HUES48 (cell line): ENCODE results near the gene PPFIBP2.

Experiments used
- H3K27ac ChIP-seq: one replicate; pipeline ENCODE4 v1.7.0; 2013; ENCODE audit warnings: low read depth, low read length, inconsistent platforms
- H3K27me3 ChIP-seq: 2 replicates; pipeline ENCODE4 v1.6.1; 2013; ENCODE audit warnings: mild to moderate bottlenecking, low read length; ENCODE audit not compliant: control insufficient read depth, insufficient read depth
- H3K36me3 ChIP-seq: 2 replicates; pipeline ENCODE4 v1.6.1; 2013; ENCODE audit warnings: low read length; ENCODE audit not compliant: control insufficient read depth, insufficient read depth
- H3K4me1 ChIP-seq: 2 replicates; pipeline ENCODE4 v1.6.1; 2013; ENCODE audit warnings: mild to moderate bottlenecking, low read length; ENCODE audit not compliant: control insufficient read depth, insufficient read depth
- H3K4me3 ChIP-seq: 2 replicates; pipeline ENCODE4 v1.5.1; 2013; ENCODE audit warnings: mild to moderate bottlenecking, low read depth, low read length
- H3K9ac ChIP-seq: 2 replicates; pipeline ENCODE4 v1.6.1; 2013; ENCODE audit warnings: mild to moderate bottlenecking, low read depth, low read length, moderate library complexity
- H3K9me3 ChIP-seq: 2 replicates; pipeline ENCODE4 v1.6.1; 2013; ENCODE audit warnings: low read length; ENCODE audit not compliant: control insufficient read depth, insufficient read depth

PPFIBP2 gene

GRCh38 chr11:7686761-7687160 is 173.0 kb downstream of the PPFIBP2 start:
- Histone ChIP-seq H3K4me3 (no peak overlapping the region), H3K36me3 (no peaks in the 10 kb centered on the region), H3K9me3 (no peaks in the 10 kb centered on the region), H3K4me1 (peaks cover 9% of the 10 kb centered on the region; the same call in 1 of the 2 replicates), H3K27me3 (no peaks in the 10 kb centered on the region), H3K9ac (no peak overlapping the region), H3K27ac (no peak overlapping the region)

- Histone ChIP-seq H3K4me3 (no peak overlapping the region), H3K4me1 (peaks cover 9% of the 10 kb centered on the region; the same call in 1 of the 2 replicates)
These were observed 173.6 kb downstream of the PPFIBP2 start for GRCh38 chr11:7687386-7687785.

DNA sequence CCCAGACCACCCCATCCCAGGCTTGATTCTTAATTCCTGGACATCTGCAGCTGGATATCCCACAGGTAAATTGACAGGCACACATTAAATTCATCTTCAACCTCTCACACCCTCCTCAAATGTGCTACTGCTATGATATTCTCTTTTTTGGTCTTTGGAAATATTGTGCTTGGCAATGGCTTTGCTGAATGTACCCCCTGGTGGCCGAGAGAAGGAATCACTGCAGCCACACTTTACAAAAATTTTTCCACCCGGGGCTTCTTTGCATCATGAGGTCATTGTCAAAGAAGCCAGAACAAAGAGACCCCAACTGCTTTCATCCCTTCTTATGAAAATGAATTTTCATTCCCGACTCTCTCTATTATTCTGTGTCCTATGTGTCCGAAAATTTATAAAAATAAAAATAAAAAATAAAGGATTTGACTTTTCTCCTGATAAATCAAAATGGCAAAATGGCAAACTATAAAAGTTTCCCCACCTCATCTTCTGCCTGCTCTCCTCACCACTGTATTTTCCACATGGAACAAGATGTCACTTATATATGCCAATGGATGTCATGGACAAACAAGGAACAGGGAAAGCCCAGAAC is 174.5 kb downstream of the PPFIBP2 start:
- Histone ChIP-seq H3K4me3 (no peak overlapping the region), H3K27ac (no peak overlapping the region), H3K27me3 (no peaks in the 10 kb centered on the region), H3K9ac (no peak overlapping the region), H3K36me3 (no peaks in the 10 kb centered on the region), H3K9me3 (no peaks in the 10 kb centered on the region), H3K4me1 (peaks cover 9% of the 10 kb centered on the region; the same call in 1 of the 2 replicates)

More at GRCh38 chr11:7687386-7687785, 173.6 kb downstream of the PPFIBP2 start:
- no peaks in the 10 kb centered on the region for H3K9me3 ChIP-seq
- H3K27me3 ChIP-seq: no peaks in the 10 kb centered on the region
- no peaks in the 10 kb centered on the region for H3K36me3 ChIP-seq
- H3K27ac ChIP-seq: no peak overlapping the region
- H3K9ac ChIP-seq: no peak overlapping the region

DNA sequence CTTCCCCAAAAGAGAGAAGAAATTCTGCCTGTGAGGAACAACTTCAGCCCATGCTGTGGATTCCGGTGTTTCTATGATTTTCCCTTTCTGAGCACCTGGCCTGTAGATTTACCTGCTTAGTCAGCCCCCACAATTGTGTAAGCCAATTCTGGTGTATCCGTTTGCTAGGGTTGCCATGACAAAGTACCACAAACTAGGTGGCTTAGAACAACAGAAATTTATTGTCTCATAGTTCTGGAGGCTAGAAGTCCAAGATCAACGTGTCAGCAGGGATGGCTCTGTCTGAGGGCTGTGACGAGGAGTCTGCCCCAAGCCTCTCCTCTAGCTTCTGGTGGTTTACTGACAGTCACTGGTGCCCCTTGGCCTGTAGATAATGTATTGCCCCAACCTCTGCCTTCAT is 175.4 kb downstream of the PPFIBP2 start:
- no peak overlapping the region for H3K9ac ChIP-seq
- H3K27ac ChIP-seq: no peak overlapping the region
- H3K36me3 ChIP-seq: no peaks in the 10 kb centered on the region
- H3K4me1 ChIP-seq: peaks cover 9% of the 10 kb centered on the region; the same call in 1 of the 2 replicates
- H3K4me3 ChIP-seq: no peak overlapping the region
- H3K27me3 ChIP-seq: no peaks in the 10 kb centered on the region
- H3K9me3 ChIP-seq: no peaks in the 10 kb centered on the region

- peaks cover 9% of the 10 kb centered on the region; the same call in 1 of the 2 replicates for H3K4me1 ChIP-seq
- no peaks in the 10 kb centered on the region for H3K36me3 ChIP-seq
- H3K9ac ChIP-seq: no peak overlapping the region
- no peaks in the 10 kb centered on the region for H3K9me3 ChIP-seq
- H3K27ac ChIP-seq: no peak overlapping the region
- no peak overlapping the region for H3K4me3 ChIP-seq
- H3K27me3 ChIP-seq: no peaks in the 10 kb centered on the region
These were observed 176.8 kb downstream of the PPFIBP2 start for GRCh38 chr11:7690648-7691047.

DNA sequence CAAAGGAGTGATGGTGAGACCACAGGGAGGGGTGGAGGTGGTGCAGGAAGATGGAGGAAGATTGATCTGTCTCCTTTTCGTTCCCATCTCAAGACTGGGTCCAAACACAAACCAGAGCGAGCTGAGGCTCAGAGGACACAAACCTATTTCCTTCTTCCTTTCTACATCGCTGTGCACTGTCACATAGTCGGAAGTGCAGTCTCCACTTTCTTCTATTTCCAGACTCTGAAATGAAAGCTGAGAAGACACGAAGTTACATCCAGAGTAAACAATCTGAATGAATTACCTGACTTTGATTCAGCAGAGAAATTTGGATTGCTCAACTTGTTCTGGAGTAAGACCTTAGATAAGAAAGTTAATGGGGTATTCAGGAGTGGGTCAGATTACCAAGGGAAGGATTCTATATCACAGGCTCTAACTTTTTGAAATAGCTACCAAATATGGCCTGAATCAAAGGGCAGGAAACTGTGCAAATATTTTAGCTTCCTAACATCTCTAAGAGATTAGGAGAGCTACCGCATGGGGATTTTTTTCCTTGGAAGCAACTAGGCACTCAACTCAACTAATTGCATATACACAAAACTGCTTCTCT is 178.1 kb downstream of the PPFIBP2 start:
- no peaks in the 10 kb centered on the region for H3K9me3 ChIP-seq
- no peaks in the 10 kb centered on the region for H3K36me3 ChIP-seq
- H3K27me3 ChIP-seq: no peaks in the 10 kb centered on the region
- H3K4me1 ChIP-seq: peaks cover 7% of the 10 kb centered on the region; the same call in 1 of the 2 replicates
- no peak overlapping the region for H3K4me3 ChIP-seq
- no peak overlapping the region for H3K27ac ChIP-seq
- no peak overlapping the region for H3K9ac ChIP-seq

GRCh38 chr11:7692426-7692825 is 178.6 kb downstream of the PPFIBP2 start:
- Histone ChIP-seq H3K27me3 (no peaks in the 10 kb centered on the region), H3K36me3 (no peaks in the 10 kb centered on the region), H3K4me1 (peaks cover 4% of the 10 kb centered on the region; the same call in 1 of the 2 replicates), H3K9ac (no peak overlapping the region), H3K27ac (no peak overlapping the region), H3K4me3 (no peak overlapping the region), H3K9me3 (no peaks in the 10 kb centered on the region)

- no peaks in the 10 kb centered on the region; the same call in 1 of the 2 replicates for H3K4me1 ChIP-seq
- H3K9me3 ChIP-seq: no peaks in the 10 kb centered on the region
- no peaks in the 10 kb centered on the region for H3K36me3 ChIP-seq
- no peaks in the 10 kb centered on the region for H3K27me3 ChIP-seq
- H3K27ac ChIP-seq: no peak overlapping the region
- no peak overlapping the region for H3K9ac ChIP-seq
- H3K4me3 ChIP-seq: no peak overlapping the region
These were observed 180.4 kb downstream of the PPFIBP2 start for GRCh38 chr11:7694235-7694634.

DNA sequence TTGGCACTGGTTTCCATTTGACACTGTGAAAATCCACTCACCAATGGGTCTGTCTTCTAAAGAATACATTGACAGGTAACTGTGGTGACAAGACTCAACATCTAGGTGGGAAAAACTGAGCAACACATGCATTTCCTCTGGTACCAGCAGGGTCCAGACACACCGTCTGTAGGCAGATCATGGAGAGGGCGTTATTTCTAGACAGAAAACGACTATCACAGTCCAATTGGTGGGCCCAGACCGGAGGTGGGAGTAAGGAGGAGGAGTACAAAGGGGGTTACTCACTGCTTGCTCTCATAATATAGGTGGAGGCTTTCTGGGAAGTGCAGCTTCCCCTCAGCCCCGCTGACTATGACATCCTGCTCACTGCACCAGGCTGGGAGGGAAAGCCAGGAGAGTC is 182.6 kb downstream of the PPFIBP2 start:
- Histone ChIP-seq H3K36me3 (no peaks in the 10 kb centered on the region), H3K27me3 (no peaks in the 10 kb centered on the region), H3K9me3 (no peaks in the 10 kb centered on the region)

More for the DNA sequence above, 182.6 kb downstream of the PPFIBP2 start:
- no peak overlapping the region for H3K27ac ChIP-seq
- no peaks in the 10 kb centered on the region; the same call in 1 of the 2 replicates for H3K4me1 ChIP-seq
- no peak overlapping the region for H3K4me3 ChIP-seq
- H3K9ac ChIP-seq: no peak overlapping the region
